ENCODE measurements around the gene ZNF23.
"Not testable (repeated sequence)": the region's sequence is repeated elsewhere in the genome, so short reads cannot be mapped to it uniquely, and the experiment has no call there.

The ZNF23 gene

GRCh38 chr16:71461686-71462648, at the start of gene ZNF23:
TSS of gene ZNF23 (minus strand) at chr16:71462247. CDS start at chr16:71456796, 5,451 bp downstream.
- DNase-seq: peak; percentile 75

- DNase-seq: no peak
Observed at GRCh38 chr16:71507061-71507460, 45.0 kb upstream of the ZNF23 start.

GRCh38 chr16:71504901-71505300, 42.9 kb upstream of the ZNF23 start:
- DNase-seq: no peak

- not testable (repeated sequence) for DNase-seq
Observed at GRCh38 chr16:71504051-71504450, 42.0 kb upstream of the ZNF23 start.

GRCh38 chr16:71501547-71501946, 39.5 kb upstream of the ZNF23 start:
- DNase-seq: no peak

GRCh38 chr16:71500964-71501363, 38.9 kb upstream of the ZNF23 start:
- DNase-seq: no peak

GRCh38 chr16:71499775-71500364, 37.8 kb upstream of the ZNF23 start:
- peak; percentile 19 for DNase-seq

GRCh38 chr16:71498031-71498430, 36.0 kb upstream of the ZNF23 start:
- DNase-seq: no peak

GRCh38 chr16:71493213-71493612, 31.2 kb upstream of the ZNF23 start:
- no peak for DNase-seq

GRCh38 chr16:71492786-71493185, 30.7 kb upstream of the ZNF23 start:
- DNase-seq: no peak

GRCh38 chr16:71491054-71491453, 29.0 kb upstream of the ZNF23 start:
- no peak for DNase-seq

GRCh38 chr16:71490361-71490760, 28.3 kb upstream of the ZNF23 start:
- no peak for DNase-seq

GRCh38 chr16:71489122-71489521, 27.1 kb upstream of the ZNF23 start, which contains the start of gene ZNF19:
TSS of gene ZNF19 (minus strand) at chr16:71489324. CDS start at chr16:71482114, 7,210 bp downstream.
- DNase-seq: no peak

GRCh38 chr16:71484006-71484893, 22.2 kb upstream of the ZNF23 start:
- DNase-seq: peak; percentile 62

- no peak for DNase-seq
Observed at GRCh38 chr16:71482569-71482968, 20.5 kb upstream of the ZNF23 start.

- DNase-seq: no peak
Observed at GRCh38 chr16:71480956-71481355, 18.9 kb upstream of the ZNF23 start.

- no peak for DNase-seq
Observed at GRCh38 chr16:71479420-71479819, 17.4 kb upstream of the ZNF23 start.

GRCh38 chr16:71476457-71477124, 14.5 kb upstream of the ZNF23 start:
- DNase-seq: no peak

GRCh38 chr16:71474864-71475263, 12.8 kb upstream of the ZNF23 start:
- no peak for DNase-seq

GRCh38 chr16:71473891-71474290, 11.8 kb upstream of the ZNF23 start:
- no peak for DNase-seq

GRCh38 chr16:71472931-71473330, 10.9 kb upstream of the ZNF23 start:
- DNase-seq: no peak

- no peak for DNase-seq
Observed at GRCh38 chr16:71472051-71472450, 10.0 kb upstream of the ZNF23 start.
